Right atrium auricular region (tissue), 2 donors: ENCODE results near the gene RPL36. TPM values are rescaled to one million over a fixed set of nuclear protein-coding genes. Genes with fewer than 3 reads are reported as not detected.

Experiments used
- DNase-seq: peaks from one replicate; pipeline ENCODE4 v3.0.0-alpha.2; 2019; ENCODE audit warnings: low spot score
- H3K27ac ChIP-seq, 2 donors: fragments of 200-600 bp; sonication (generic); 1 replicate in 1 of 2; 2 replicates in 1 of 2; pipeline ENCODE4 v1.5.1; 2016 to 2019
- H3K27me3 ChIP-seq, 2 donors: fragments of 200-600 bp; sonication (generic); one replicate each; pipeline versions ENCODE4 v1.5.1 to v1.6.0; 2017 to 2019
- H3K36me3 ChIP-seq: fragments of 200-600 bp; sonication (generic); one replicate; pipeline ENCODE4 v1.5.1; 2016
- H3K4me1 ChIP-seq, 2 donors: fragments of 200-600 bp; sonication (generic); one replicate each; pipeline versions ENCODE4 v1.5.1 to v1.6.0; 2017 to 2019
- H3K4me3 ChIP-seq, 2 donors: fragments of 200-600 bp; sonication (generic); 1 replicate in 1 of 2; 2 replicates in 1 of 2; pipeline ENCODE4 v1.5.1; 2017 to 2019; ENCODE audit warnings: mild to moderate bottlenecking in 1 of 2, moderate library complexity in 1 of 2
- H3K9me3 ChIP-seq, 2 donors: fragments of 200-600 bp; sonication (generic); one replicate each; pipeline ENCODE4 v1.5.1; 2019
- total RNA-seq, 2 donors: library from RNA; depleted of rRNA; stranded (reverse); fragments of >200 nt; gene quantifications; one replicate each; pipeline ENCODE4 v1.1.0, GENCODE V29; 2016
- TF ChIP-seq, protein P1 (sequence below), 2 donors: fragments of 200-600 bp; sonication (generic); IDR thresholded peaks; one replicate each; pipeline ENCODE4 v1.5.1; 2019; ENCODE audit warnings: antibody characterized with exemption in 2 of 2

RPL36 gene
- total RNA-seq, 2 donors from 2014 or later = 222 to 483 TPM

GRCh38 chr19:5696196-5697021 lies 6.3 kb downstream of the RPL36 start:
- peaks cover 0 to 16% of the 10 kb centered on the region in 2 donors for H3K4me1 ChIP-seq
- no peak overlapping the region for H3K4me3 ChIP-seq
- TF ChIP-seq, protein P1, sequence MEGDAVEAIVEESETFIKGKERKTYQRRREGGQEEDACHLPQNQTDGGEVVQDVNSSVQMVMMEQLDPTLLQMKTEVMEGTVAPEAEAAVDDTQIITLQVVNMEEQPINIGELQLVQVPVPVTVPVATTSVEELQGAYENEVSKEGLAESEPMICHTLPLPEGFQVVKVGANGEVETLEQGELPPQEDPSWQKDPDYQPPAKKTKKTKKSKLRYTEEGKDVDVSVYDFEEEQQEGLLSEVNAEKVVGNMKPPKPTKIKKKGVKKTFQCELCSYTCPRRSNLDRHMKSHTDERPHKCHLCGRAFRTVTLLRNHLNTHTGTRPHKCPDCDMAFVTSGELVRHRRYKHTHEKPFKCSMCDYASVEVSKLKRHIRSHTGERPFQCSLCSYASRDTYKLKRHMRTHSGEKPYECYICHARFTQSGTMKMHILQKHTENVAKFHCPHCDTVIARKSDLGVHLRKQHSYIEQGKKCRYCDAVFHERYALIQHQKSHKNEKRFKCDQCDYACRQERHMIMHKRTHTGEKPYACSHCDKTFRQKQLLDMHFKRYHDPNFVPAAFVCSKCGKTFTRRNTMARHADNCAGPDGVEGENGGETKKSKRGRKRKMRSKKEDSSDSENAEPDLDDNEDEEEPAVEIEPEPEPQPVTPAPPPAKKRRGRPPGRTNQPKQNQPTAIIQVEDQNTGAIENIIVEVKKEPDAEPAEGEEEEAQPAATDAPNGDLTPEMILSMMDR (IDR thresholded peaks at IDR 0.05) = no peak
- no peak overlapping the region for H3K27ac ChIP-seq
- H3K36me3 ChIP-seq = peaks cover 93% of the 10 kb centered on the region
- no peak for DNase-seq
- H3K9me3 ChIP-seq = no peaks in the 10 kb centered on the region
- H3K27me3 ChIP-seq = no peaks in the 10 kb centered on the region

DNA sequence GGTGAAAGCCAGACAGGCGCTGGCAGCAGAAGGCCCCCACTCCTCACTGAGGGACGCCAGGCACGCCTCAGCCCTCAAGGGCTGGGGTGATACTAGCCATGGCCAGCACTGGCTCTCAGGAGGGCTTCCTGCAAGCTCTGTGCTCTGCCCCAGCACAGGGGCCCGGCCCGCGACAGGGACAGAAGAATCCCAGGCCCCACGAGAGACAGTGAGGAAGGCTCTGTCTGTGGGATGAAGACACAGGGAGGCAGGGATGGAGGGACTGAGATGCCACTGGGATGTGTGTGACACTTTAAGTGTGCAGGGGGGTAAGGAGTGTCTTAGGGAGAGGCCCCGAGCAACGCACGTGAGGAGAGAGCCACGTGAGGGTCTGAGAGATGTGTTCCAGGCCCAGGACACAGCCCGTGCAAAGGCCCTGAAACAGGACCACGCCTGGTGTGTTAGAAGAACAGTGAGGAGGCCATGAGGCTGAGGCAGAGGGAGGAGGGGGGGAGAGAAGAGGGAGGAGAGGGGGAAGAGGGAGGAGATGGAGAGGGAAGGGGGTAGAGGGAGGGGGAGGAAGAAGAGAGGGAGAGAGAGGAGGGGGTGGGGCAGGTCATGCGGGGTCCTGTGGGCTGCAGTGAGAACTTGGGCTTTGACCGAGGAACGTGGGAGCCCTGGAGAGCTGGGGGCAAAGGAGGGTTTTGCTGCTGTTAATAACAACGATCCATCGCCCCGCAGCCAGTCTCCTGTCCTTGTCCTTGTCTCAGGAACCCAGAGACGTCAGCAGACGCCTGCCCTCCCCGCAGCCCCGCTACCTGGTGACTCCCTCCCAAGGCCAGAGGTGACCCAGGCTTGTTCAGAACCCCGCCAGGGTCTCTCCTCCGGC lies 7.2 kb downstream of the RPL36 start:
- no peak overlapping the region for H3K27ac ChIP-seq
- no peaks in the 10 kb centered on the region for H3K9me3 ChIP-seq
- H3K4me1 ChIP-seq = peaks cover 0 to 8% of the 10 kb centered on the region in 2 donors
- H3K27me3 ChIP-seq = no peaks in the 10 kb centered on the region
- TF ChIP-seq, protein P1 (IDR thresholded peaks at IDR 0.05) = no peak
- no peak for DNase-seq
- peaks cover 85% of the 10 kb centered on the region for H3K36me3 ChIP-seq
- no peak overlapping the region for H3K4me3 ChIP-seq

DNA sequence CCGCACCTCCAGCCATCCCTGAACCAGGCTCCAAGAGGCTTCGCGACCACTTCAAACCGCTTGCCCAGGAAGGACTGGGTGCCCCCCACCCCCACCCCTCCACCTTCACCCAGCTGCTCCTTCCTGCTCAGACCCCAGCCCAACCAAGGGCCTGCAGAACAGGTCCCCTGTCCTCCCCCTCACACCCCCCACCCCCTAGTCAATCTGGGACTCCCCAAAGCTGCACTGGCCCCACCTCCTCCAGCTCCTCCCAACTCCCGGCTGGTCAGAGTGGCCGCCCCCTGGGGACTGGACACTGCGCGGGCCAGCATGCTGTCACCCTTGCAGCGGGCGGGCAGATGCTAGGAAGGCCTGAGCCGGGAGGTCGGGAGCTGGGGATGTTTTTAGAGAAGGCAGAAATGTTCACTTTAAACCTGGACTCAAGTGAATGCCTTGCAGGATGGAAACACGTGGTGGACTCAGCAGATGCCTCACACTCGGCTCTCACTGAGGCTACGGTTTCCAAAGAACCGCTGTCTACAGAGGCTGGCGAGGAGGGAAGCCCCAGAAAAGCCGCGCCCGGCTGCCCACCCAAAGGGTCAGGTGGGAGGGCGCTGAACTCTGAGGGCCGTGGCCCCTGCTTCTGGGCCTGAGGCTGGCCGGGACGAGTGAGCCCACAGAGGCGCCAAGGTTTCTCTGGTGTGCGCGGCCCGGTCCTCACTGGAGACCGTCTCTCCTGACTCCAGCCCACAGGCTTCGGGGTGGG lies 8.0 kb downstream of the RPL36 start:
- peaks cover 77% of the 10 kb centered on the region for H3K36me3 ChIP-seq
- no peaks in the 10 kb centered on the region for H3K9me3 ChIP-seq
- H3K4me1 ChIP-seq = no peaks in the 10 kb centered on the region
- no peak overlapping the region for H3K4me3 ChIP-seq
- H3K27me3 ChIP-seq = no peaks in the 10 kb centered on the region
- no peak for DNase-seq
- TF ChIP-seq, protein P1 (IDR thresholded peaks at IDR 0.05) = no peak
- H3K27ac ChIP-seq = no peak overlapping the region

- Histone ChIP-seq H3K36me3 (peaks cover 77% of the 10 kb centered on the region), H3K4me3 (no peak overlapping the region), H3K27ac (no peak overlapping the region), H3K9me3 (no peaks in the 10 kb centered on the region), H3K4me1 (no peaks in the 10 kb centered on the region), H3K27me3 (no peaks in the 10 kb centered on the region)
- DNase-seq = no peak
- TF ChIP-seq, protein P1 (IDR thresholded peaks at IDR 0.05) = no peak
Measured at GRCh38 chr19:5698635-5699422, 8.7 kb downstream of the RPL36 start.
